ENCODE measurements around the gene IQCH. TPM values are rescaled to one million over a fixed set of nuclear protein-coding genes. Genes with fewer than 3 reads are reported as not detected.

Gene IQCH
- total RNA-seq, 2 donors from 2014 or later, result 0.52 to 0.83 TPM

DNA sequence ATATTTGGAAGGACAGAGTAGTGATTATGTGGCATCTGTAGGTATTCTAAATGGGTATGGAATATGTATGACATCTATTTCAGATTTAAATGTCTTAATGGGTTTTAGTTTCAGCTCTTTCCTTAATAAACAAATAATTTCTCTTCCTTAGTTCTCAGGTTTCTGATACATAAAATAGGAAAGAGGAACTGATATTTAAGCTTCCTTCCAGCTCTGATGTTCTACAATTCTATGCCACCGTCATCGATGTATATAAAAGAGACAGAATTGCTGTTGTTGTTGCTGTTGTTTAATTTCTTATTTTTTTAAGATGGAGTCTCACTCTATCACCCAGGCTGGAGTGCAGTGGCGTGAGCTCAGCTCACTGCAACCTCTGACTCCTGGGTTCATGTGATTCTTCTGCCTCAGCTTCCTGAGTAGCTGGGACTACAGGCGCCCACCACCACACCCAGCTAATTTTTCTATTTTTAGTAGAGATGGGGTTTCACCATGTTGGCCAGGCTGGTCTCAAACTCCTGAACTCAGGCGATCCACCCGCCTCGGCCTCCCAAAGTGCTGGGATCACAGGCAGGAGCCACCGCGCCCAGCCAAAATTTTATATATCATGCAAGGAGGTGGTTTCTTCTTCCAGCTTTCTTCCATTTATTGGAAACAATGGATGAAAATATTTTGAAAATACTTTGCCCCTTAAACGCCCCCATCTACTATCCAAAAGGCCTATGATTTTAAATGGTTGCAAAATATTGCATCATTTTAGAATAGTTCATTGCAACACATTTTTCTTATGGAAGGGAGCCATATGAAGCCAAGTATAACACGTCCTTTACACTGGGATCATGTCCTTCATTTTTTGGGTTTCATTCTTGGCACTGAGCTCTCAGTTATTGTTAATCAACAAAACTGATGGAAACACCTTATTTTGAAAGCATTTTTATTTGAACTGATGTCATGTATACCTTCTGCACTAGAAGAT, 252.5 kb downstream of the IQCH start:
- Histone ChIP-seq H3K36me3 (peaks cover 10% of the 10 kb centered on the region), H3K4me3 (no peak overlapping the region), H3K27me3 (no peaks in the 10 kb centered on the region), H3K9me3 (no peaks in the 10 kb centered on the region), H3K4me1 (no peaks in the 10 kb centered on the region), H3K27ac (no peak overlapping the region)
- DNase-seq (ENCODE audit: low spot score), result no peak
- TF ChIP-seq, protein P1, sequence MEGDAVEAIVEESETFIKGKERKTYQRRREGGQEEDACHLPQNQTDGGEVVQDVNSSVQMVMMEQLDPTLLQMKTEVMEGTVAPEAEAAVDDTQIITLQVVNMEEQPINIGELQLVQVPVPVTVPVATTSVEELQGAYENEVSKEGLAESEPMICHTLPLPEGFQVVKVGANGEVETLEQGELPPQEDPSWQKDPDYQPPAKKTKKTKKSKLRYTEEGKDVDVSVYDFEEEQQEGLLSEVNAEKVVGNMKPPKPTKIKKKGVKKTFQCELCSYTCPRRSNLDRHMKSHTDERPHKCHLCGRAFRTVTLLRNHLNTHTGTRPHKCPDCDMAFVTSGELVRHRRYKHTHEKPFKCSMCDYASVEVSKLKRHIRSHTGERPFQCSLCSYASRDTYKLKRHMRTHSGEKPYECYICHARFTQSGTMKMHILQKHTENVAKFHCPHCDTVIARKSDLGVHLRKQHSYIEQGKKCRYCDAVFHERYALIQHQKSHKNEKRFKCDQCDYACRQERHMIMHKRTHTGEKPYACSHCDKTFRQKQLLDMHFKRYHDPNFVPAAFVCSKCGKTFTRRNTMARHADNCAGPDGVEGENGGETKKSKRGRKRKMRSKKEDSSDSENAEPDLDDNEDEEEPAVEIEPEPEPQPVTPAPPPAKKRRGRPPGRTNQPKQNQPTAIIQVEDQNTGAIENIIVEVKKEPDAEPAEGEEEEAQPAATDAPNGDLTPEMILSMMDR (IDR thresholded peaks at IDR 0.05), result no peak

DNA sequence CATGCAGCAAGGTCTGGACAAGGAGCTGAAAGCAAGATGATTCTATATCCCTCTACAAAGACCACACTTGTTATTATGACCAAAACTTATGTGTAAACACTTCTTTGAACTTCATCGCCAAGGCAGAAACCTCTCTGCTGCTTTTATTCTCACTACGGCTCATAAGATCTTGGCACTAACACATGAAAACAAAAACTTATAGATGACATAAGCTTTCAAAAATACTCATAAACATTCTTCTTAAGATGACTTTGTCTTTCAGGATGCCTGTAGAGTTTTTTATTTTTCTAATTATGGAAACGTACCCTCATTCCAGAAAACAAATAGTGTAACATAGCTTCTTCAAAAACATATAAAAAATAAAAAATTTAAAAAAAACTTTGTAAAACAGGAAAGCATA, 253.8 kb downstream of the IQCH start:
- Histone ChIP-seq H3K4me3 (no peak overlapping the region), H3K27ac (no peak overlapping the region), H3K36me3 (peaks cover 22% of the 10 kb centered on the region), H3K27me3 (no peaks in the 10 kb centered on the region), H3K9me3 (no peaks in the 10 kb centered on the region), H3K4me1 (no peaks in the 10 kb centered on the region)
- TF ChIP-seq, protein P1 (IDR thresholded peaks at IDR 0.05), result no peak
- no peak for DNase-seq (ENCODE audit: low spot score)

DNA sequence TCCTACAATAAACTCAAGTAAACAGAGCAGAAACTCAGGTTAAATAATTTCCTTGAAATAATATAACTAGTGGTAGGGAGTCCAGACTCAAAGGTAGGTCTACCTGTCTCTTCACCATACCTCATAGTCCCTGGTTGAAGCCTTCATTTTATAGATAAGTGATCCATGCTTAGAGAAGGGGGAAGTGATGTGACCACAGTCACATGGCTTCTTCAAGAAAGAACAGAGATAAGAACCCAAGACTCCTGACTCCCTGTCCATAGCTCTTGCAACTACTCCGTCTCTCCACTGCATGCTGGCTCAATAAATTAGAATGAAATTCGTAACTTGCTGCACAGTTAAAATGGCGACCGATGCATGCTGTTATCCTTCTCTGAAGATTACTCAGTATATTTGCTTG, 255.3 kb downstream of the IQCH start:
- DNase-seq (ENCODE audit: low spot score), result no peak
- Histone ChIP-seq H3K36me3 (peaks cover 34% of the 10 kb centered on the region), H3K4me1 (no peaks in the 10 kb centered on the region), H3K27me3 (no peaks in the 10 kb centered on the region), H3K27ac (no peak overlapping the region), H3K4me3 (no peak overlapping the region), H3K9me3 (no peaks in the 10 kb centered on the region)
- TF ChIP-seq, protein P1 (IDR thresholded peaks at IDR 0.05), result no peak

DNA sequence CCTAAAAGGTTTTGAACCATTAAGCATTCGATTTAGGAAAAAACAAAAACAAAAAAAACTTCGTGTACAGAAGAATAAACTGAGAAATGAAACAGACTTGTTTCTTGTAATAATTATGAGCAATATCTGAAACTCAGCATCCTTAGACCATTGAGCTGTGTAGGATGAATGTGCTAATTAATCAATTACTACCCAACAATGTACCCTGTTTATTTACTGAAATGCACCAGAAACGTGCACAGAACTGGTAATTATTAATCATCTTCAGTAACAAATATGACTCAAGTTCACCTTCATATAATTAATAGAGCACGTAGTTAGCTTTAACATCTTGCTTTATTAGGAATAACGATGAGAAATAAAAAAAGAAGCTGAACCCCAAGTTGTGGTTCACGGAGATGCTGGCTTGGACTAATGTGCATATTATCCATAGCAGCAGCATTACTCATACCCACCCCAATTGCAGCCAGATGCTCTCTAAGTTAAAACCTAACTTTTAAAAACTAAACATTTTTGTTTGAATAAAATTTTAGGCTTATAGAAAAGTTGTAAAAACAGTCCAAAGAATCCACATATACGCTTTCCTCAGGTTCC, 256.1 kb downstream of the IQCH start:
- Histone ChIP-seq H3K36me3 (peaks cover 36% of the 10 kb centered on the region), H3K27me3 (no peaks in the 10 kb centered on the region), H3K4me1 (no peaks in the 10 kb centered on the region), H3K9me3 (no peaks in the 10 kb centered on the region), H3K4me3 (no peak overlapping the region), H3K27ac (no peak overlapping the region)
- TF ChIP-seq, protein P1 (IDR thresholded peaks at IDR 0.05), result no peak
- no peak for DNase-seq (ENCODE audit: low spot score)

DNA sequence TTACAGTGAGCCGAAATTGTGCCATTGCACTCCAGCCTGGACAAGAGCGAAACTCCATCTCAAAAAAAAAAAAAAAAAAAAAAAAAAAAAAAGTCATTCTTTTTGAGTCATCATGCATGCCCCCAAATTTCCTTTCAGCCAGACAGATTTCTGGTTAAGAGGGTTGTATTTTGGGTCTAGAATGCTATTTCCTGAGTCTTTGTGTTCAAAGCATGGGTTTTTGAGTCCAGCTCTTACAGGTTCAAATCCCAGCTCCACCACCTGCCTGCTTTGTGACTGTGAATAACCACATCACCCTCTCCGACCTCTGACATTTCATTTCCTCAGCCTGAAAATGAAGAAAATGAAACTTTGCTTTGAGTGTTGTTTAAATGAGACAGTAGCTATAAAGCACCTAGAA, 257.0 kb downstream of the IQCH start:
- no peaks in the 10 kb centered on the region for H3K27me3 ChIP-seq
- H3K36me3 ChIP-seq, result peaks cover 36% of the 10 kb centered on the region
- H3K27ac ChIP-seq, result no peak overlapping the region
- H3K4me3 ChIP-seq, result no peak overlapping the region
- H3K9me3 ChIP-seq, result no peaks in the 10 kb centered on the region
- no peak for DNase-seq (ENCODE audit: low spot score)
- H3K4me1 ChIP-seq, result no peaks in the 10 kb centered on the region
- TF ChIP-seq, protein P1 (IDR thresholded peaks at IDR 0.05), result no peak

All from right atrium auricular region (tissue), 2 donors.